Prostate gland (tissue), 2 donors: Measurements from ENCODE around the gene TAF4. TPM values are rescaled to one million over a fixed set of nuclear protein-coding genes. Genes with fewer than 3 reads are reported as not detected.

Source experiments
- DNase-seq: peaks from one replicate; pipeline ENCODE4 v3.0.0-alpha.2; 2019; ENCODE audit warnings: low spot score
- H3K27ac ChIP-seq, 2 donors: fragments of 200-600 bp; sonication (generic); 2 replicates each; pipeline ENCODE4 v1.5.1; 2017 to 2019
- H3K27me3 ChIP-seq: fragments of 200-600 bp; sonication (generic); replicated peaks from 2 replicates; pipeline ENCODE4 v1.5.1; 2019; ENCODE audit not compliant: insufficient read depth
- H3K36me3 ChIP-seq, 2 donors: fragments of 200-600 bp; sonication (generic); 1 replicate in 1 of 2; 2 replicates in 1 of 2; pipeline versions ENCODE4 v1.5.1 to v1.8.1; 2017 to 2019
- H3K4me1 ChIP-seq: fragments of 200-600 bp; sonication (generic); replicated peaks from 2 replicates; pipeline ENCODE4 v1.5.1; 2019
- H3K4me3 ChIP-seq, 2 donors: fragments of 200-600 bp; sonication (generic); 2 replicates each; pipeline ENCODE4 v1.5.1; 2017 to 2019
- H3K9me3 ChIP-seq: fragments of 200-600 bp; sonication (generic); 2 replicates; pipeline ENCODE4 v1.5.1; 2017
- CTCF ChIP-seq, 4 experiments: fragments of 200-600 bp in 2 of 4; fragments of 450-650 bp in 2 of 4; sonication (generic) in 2 of 4; IDR thresholded peaks; 1 replicate in 3 of 4; 2 replicates in 1 of 4; pipeline ENCODE4 v1.5.1; 2016 to 2019; ENCODE audit warnings: antibody characterized with exemption in 4 of 4, mild to moderate bottlenecking in 2 of 4, moderate library complexity in 2 of 4
- POLR2A ChIP-seq: fragments of 450-650 bp; IDR thresholded peaks from one replicate; pipeline ENCODE4 v1.6.1; 2016; ENCODE audit warnings: antibody characterized with exemption, mild to moderate bottlenecking
- POLR2AphosphoS5 ChIP-seq: sonication (generic); formaldehyde crosslinking; IDR thresholded peaks from one replicate; pipeline ENCODE4 v1.6.1; 2017; ENCODE audit warnings: antibody characterized with exemption
- WGBS: methylation state at CpG from one replicate; pipeline ENCODE4 v1.1.5; 2018; 5-methylcytosine and 5-hydroxymethylcytosine counted together
- intact Hi-C: fragments of 100-400 bp; cut with DNase I; formaldehyde crosslinking; loops from one replicate; pipeline ENCODE4 v1.14.2; 2022
- total RNA-seq, 2 donors: library from RNA; depleted of rRNA; stranded (reverse); fragments of >200 nt; gene quantifications; one replicate each; pipeline ENCODE4 v1.1.0, GENCODE V29; 2016

TAF4 gene
- total RNA-seq, 2 donors from 2014 or later = 19.9 to 57.1 TPM

GRCh38 chr20:62021793-62022385, 43.8 kb downstream of the TAF4 start:
- H3K4me1 ChIP-seq = peaks cover 5% of the 10 kb centered on the region
- 83% methylated on average over 19 of the region's 19 CpGs for WGBS
- H3K4me3 ChIP-seq = no peak overlapping the region
- H3K27me3 ChIP-seq = no peaks in the 10 kb centered on the region
- H3K27ac ChIP-seq = no peak overlapping the region
- DNase-seq = no peak
- H3K9me3 ChIP-seq = no peaks in the 10 kb centered on the region
- TF ChIP-seq CTCF (IDR thresholded peaks at IDR 0.05) (no peak), POLR2AphosphoS5 (no peak), POLR2A (no peak)
- intact Hi-C loops = no loop called here
- no peaks in the 10 kb centered on the region for H3K36me3 ChIP-seq

- WGBS = 63% methylated on average over 23 of the region's 25 CpGs
- Histone ChIP-seq H3K36me3 (no peaks in the 10 kb centered on the region), H3K27ac (no peak overlapping the region), H3K9me3 (no peaks in the 10 kb centered on the region), H3K27me3 (no peaks in the 10 kb centered on the region), H3K4me3 (no peak overlapping the region), H3K4me1 (peaks cover 5% of the 10 kb centered on the region)
- DNase-seq = no peak
- TF ChIP-seq CTCF (IDR thresholded peaks at IDR 0.05) (no peak), POLR2AphosphoS5 (no peak), POLR2A (no peak)
- intact Hi-C loops = no loop called here
Measured at GRCh38 chr20:62020935-62021701, 44.6 kb downstream of the TAF4 start.

- Histone ChIP-seq H3K36me3 (no peaks in the 10 kb centered on the region), H3K4me3 (no peak overlapping the region), H3K4me1 (peaks cover 2% of the 10 kb centered on the region), H3K9me3 (no peaks in the 10 kb centered on the region), H3K27ac (no peak overlapping the region), H3K27me3 (no peaks in the 10 kb centered on the region)
- intact Hi-C loops = no loop called here
- 67% methylated on average over 19 of the region's 19 CpGs for WGBS
- no peak for DNase-seq
- TF ChIP-seq POLR2AphosphoS5 (no peak), CTCF (IDR thresholded peaks at IDR 0.05) (no peak), POLR2A (no peak)
Measured at GRCh38 chr20:62019881-62020492, 45.7 kb downstream of the TAF4 start.

- Histone ChIP-seq H3K4me3 (no peak overlapping the region), H3K27ac (no peak overlapping the region), H3K36me3 (no peaks in the 10 kb centered on the region), H3K4me1 (peaks cover 2% of the 10 kb centered on the region), H3K9me3 (no peaks in the 10 kb centered on the region), H3K27me3 (no peaks in the 10 kb centered on the region)
- 74% methylated on average over 19 of the region's 19 CpGs for WGBS
- intact Hi-C loops = no loop called here
- no peak for DNase-seq
- TF ChIP-seq POLR2AphosphoS5 = no peak
- no peak for TF ChIP-seq CTCF (IDR thresholded peaks at IDR 0.05)
- TF ChIP-seq POLR2A = no peak
Measured at GRCh38 chr20:62019144-62019805, 46.4 kb downstream of the TAF4 start.
